ENCODE measurements around the gene NUCKS1.

DNA sequence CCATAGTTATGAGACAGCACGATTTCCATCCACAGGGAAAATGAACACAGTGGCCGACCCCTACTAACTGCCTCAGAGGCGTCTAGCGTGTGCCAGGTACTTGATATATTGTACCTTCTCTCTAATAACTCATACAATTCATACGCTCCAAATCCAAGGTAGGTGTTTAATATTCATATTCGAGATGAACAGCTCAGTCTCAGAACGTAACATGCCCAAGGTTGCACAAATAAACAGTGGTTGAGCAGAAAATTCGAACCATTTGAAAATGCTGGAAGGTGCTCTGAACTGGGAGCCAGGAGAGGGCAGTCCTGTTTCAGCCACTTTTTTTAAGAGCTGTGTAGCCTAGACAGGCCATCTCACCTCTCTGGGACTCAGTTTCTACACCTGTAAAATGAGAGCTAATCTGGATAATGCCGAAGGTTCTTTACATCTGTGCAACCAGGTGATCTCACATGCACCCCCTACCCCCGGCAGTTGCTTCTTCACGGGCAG lies 77.5 kb downstream of the NUCKS1 start:
- TF ChIP-seq, protein P1, sequence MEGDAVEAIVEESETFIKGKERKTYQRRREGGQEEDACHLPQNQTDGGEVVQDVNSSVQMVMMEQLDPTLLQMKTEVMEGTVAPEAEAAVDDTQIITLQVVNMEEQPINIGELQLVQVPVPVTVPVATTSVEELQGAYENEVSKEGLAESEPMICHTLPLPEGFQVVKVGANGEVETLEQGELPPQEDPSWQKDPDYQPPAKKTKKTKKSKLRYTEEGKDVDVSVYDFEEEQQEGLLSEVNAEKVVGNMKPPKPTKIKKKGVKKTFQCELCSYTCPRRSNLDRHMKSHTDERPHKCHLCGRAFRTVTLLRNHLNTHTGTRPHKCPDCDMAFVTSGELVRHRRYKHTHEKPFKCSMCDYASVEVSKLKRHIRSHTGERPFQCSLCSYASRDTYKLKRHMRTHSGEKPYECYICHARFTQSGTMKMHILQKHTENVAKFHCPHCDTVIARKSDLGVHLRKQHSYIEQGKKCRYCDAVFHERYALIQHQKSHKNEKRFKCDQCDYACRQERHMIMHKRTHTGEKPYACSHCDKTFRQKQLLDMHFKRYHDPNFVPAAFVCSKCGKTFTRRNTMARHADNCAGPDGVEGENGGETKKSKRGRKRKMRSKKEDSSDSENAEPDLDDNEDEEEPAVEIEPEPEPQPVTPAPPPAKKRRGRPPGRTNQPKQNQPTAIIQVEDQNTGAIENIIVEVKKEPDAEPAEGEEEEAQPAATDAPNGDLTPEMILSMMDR (conservative IDR thresholded peaks at IDR 0.05 in 1 of 2, IDR thresholded peaks at IDR 0.05 in 1 of 2; ENCODE audit: extremely low read depth in 1 of 2, insufficient read depth in 1 of 2, low read depth in 1 of 2, low read length in 2 of 2) = no peak
- no peak for TF ChIP-seq EZH2 (IDR thresholded peaks at IDR 0.05; ENCODE audit: borderline replicate concordance, low read length)
